SK-N-SH treated with all-trans-retinoic acid at 6 μM for 48 hours (cell line): ENCODE results near the gene NFAM1.

Experiments used
- ATAC-seq: fragments of 200-7000 bp; cut with Tn5 transposase; 3 replicates; pipeline ENCODE4 v1.9.1; 2020; ENCODE audit warnings: mild to moderate bottlenecking, moderate library complexity
- ARNTL ChIP-seq: fragments of 450-650 bp; formaldehyde crosslinking; IDR thresholded peaks from 2 replicates; pipeline ENCODE4 v1.5.0; 2020; ENCODE audit warnings: low read depth, mild to moderate bottlenecking, moderate library complexity, borderline replicate concordance
- CREB5 ChIP-seq: fragments of 250-450 bp; sonication (Bioruptor Pico); IDR thresholded peaks from 2 replicates; pipeline ENCODE4 v1.5.1; 2020; ENCODE audit warnings: low read depth, mild to moderate bottlenecking, moderate library complexity
- CSDC2 ChIP-seq: fragments of 250-450 bp; sonication (Bioruptor Pico); IDR thresholded peaks from 2 replicates; pipeline ENCODE4 v1.5.0; 2020; ENCODE audit warnings: mild to moderate bottlenecking, moderate library complexity
- CSRNP3 ChIP-seq: fragments of 250-450 bp; sonication (Bioruptor Pico); IDR thresholded peaks from 2 replicates; pipeline ENCODE4 v1.5.1; 2021; ENCODE audit warnings: mild to moderate bottlenecking, moderate library complexity
- GLIS3 ChIP-seq: fragments of 250-450 bp; sonication (Bioruptor Pico); IDR thresholded peaks from 2 replicates; pipeline ENCODE4 v1.5.0; 2020; ENCODE audit warnings: mild to moderate bottlenecking, moderate library complexity
- ISL1 ChIP-seq: fragments of 250-450 bp; sonication (Bioruptor Pico); IDR thresholded peaks from 2 replicates; pipeline ENCODE4 v2.1.2; 2022; ENCODE audit warnings: mild to moderate bottlenecking, moderate library complexity
- OSR1 ChIP-seq: fragments of 250-450 bp; sonication (Bioruptor Pico); IDR thresholded peaks from 2 replicates; pipeline ENCODE4 v1.8.0; 2022; ENCODE audit warnings: moderate library complexity, mild to moderate bottlenecking, inconsistent platforms
- PPARA ChIP-seq: fragments of 250-450 bp; sonication (Bioruptor Pico); IDR thresholded peaks from 2 replicates; pipeline ENCODE4 v1.5.0; 2020; ENCODE audit warnings: mild to moderate bottlenecking, borderline replicate concordance
- RARB ChIP-seq: fragments of 250-450 bp; sonication (Bioruptor Pico); IDR thresholded peaks from 2 replicates; pipeline ENCODE4 v1.8.0; 2021; ENCODE audit warnings: mild to moderate bottlenecking, moderate library complexity
- SNAI2 ChIP-seq: fragments of 250-450 bp; sonication (Bioruptor Pico); IDR thresholded peaks from 2 replicates; pipeline ENCODE4 v1.5.0; 2020; ENCODE audit warnings: mild to moderate bottlenecking, moderate library complexity
- TCF4 ChIP-seq: fragments of 250-450 bp; sonication (Bioruptor Pico); IDR thresholded peaks from 2 replicates; pipeline ENCODE4 v1.8.0; 2021; ENCODE audit warnings: mild to moderate bottlenecking, moderate library complexity, borderline replicate concordance
- TOX ChIP-seq: fragments of 250-450 bp; sonication (Bioruptor Pico); IDR thresholded peaks from 2 replicates; pipeline ENCODE4 v1.8.0; 2021; ENCODE audit warnings: mild to moderate bottlenecking, moderate library complexity, borderline replicate concordance
- TSHZ2 ChIP-seq: fragments of 250-450 bp; sonication (Bioruptor Pico); IDR thresholded peaks from 2 replicates; pipeline ENCODE4 v1.5.0; 2020; ENCODE audit warnings: mild to moderate bottlenecking, moderate library complexity
- ZC3H10 ChIP-seq: fragments of 250-450 bp; sonication (Bioruptor Pico); IDR thresholded peaks from 2 replicates; pipeline ENCODE4 v1.5.1; 2021; ENCODE audit warnings: mild to moderate bottlenecking, moderate library complexity
- ZFP3 ChIP-seq: fragments of 250-450 bp; sonication (Bioruptor Pico); IDR thresholded peaks from 2 replicates; pipeline ENCODE4 v1.5.0; 2020; ENCODE audit warnings: mild to moderate bottlenecking, moderate library complexity
- ZNF565 ChIP-seq: fragments of 450-650 bp; formaldehyde crosslinking; conservative IDR thresholded peaks from 2 replicates; pipeline ENCODE4 v1.5.0; 2020; ENCODE audit warnings: low read depth, mild to moderate bottlenecking, moderate library complexity
- ZNF70 ChIP-seq: fragments of 450-650 bp; formaldehyde crosslinking; IDR thresholded peaks from 2 replicates; pipeline ENCODE4 v1.5.0; 2020; ENCODE audit warnings: mild to moderate bottlenecking, moderate library complexity
- ZNF8 ChIP-seq: fragments of 450-650 bp; formaldehyde crosslinking; IDR thresholded peaks from 2 replicates; pipeline ENCODE4 v1.5.0; 2020; ENCODE audit warnings: mild to moderate bottlenecking, moderate library complexity

The NFAM1 gene

GRCh38 chr22:42371501-42371900 lies 60.7 kb downstream of the NFAM1 start (continued):
- no peak for TF ChIP-seq TSHZ2 (CRISPR knock-in tag)

GRCh38 chr22:42371099-42371498 lies 61.1 kb downstream of the NFAM1 start:
- no peak for TF ChIP-seq ZC3H10 (CRISPR knock-in tag)
- TF ChIP-seq SNAI2 (CRISPR knock-in tag), result no peak
- TF ChIP-seq ARNTL (CRISPR knock-in tag), result no peak
- TF ChIP-seq ZFP3 (CRISPR knock-in tag), result no peak
- TF ChIP-seq GLIS3, result no peak
- no peak for TF ChIP-seq OSR1 (CRISPR knock-in tag)
- TF ChIP-seq CSDC2, result no peak
- no peak for TF ChIP-seq ZNF8 (CRISPR knock-in tag)
- TF ChIP-seq ISL1 (CRISPR knock-in tag), result no peak
- TF ChIP-seq TOX (CRISPR knock-in tag), result no peak
- TF ChIP-seq CREB5, result no peak
- no peak for TF ChIP-seq PPARA (CRISPR knock-in tag)
- TF ChIP-seq CSRNP3 (CRISPR knock-in tag), result no peak
- ATAC-seq, result no peak

GRCh38 chr22:42369250-42370041 lies 62.8 kb downstream of the NFAM1 start:
- TF ChIP-seq ZNF70 (CRISPR knock-in tag), result no peak
- no peak for TF ChIP-seq RARB
- no peak for TF ChIP-seq TSHZ2 (CRISPR knock-in tag)
- TF ChIP-seq TOX (CRISPR knock-in tag), result no peak
- no peak for TF ChIP-seq ISL1 (CRISPR knock-in tag)
- TF ChIP-seq TCF4, result no peak
- no peak for TF ChIP-seq ZNF565 (CRISPR knock-in tag)
- TF ChIP-seq CSRNP3 (CRISPR knock-in tag), result no peak
- peak; percentile 97 for ATAC-seq
